Heart right ventricle (tissue), 16 donors: ENCODE measurements around the gene MYZAP. TPM values are rescaled to one million over a fixed set of nuclear protein-coding genes. Genes with fewer than 3 reads are reported as not detected.
A peak's percentile ranks its signal among the peaks of the same experiment; 100 is the strongest.

Experiments
- ATAC-seq, 8 donors: fragments of 200-7000 bp; cut with Tn5 transposase; one replicate each; pipeline ENCODE4 v1.9.1; 2020; ENCODE audit warnings: mild to moderate bottlenecking in 8 of 8, moderate library complexity in 8 of 8, moderate number of reproducible peaks in 1 of 8
- DNase-seq, 2 donors: peaks; one replicate each; pipeline ENCODE4 v3.0.0-alpha.2; 2020
- H3K27ac ChIP-seq, 10 donors: fragments of 200-600 bp; sonication (generic) in 2 of 10; one replicate each; pipeline versions ENCODE4 v1.5.0 to v1.8.0; 2020 to 2022; ENCODE audit warnings: mild to moderate bottlenecking in 3 of 10
- H3K27me3 ChIP-seq, 7 donors: fragments of 200-600 bp; one replicate each; pipeline ENCODE4 v1.8.0; 2021 to 2022; ENCODE audit warnings: mild to moderate bottlenecking in 2 of 7
- H3K36me3 ChIP-seq, 9 donors: fragments of 200-600 bp; sonication (generic) in 1 of 9; one replicate each; pipeline versions ENCODE4 v1.5.0 to v1.8.0; 2020 to 2022; ENCODE audit warnings: mild to moderate bottlenecking in 2 of 9
- H3K4me1 ChIP-seq, 9 donors: fragments of 200-600 bp; sonication (generic) in 1 of 9; one replicate each; pipeline versions ENCODE4 v1.5.0 to v1.8.0; 2020 to 2022; ENCODE audit warnings: mild to moderate bottlenecking in 4 of 9
- H3K4me3 ChIP-seq, 10 donors: fragments of 200-600 bp; sonication (generic) in 2 of 10; one replicate each; pipeline versions ENCODE4 v1.5.0 to v1.8.0; 2020 to 2022; ENCODE audit warnings: mild to moderate bottlenecking in 7 of 10, moderate library complexity in 2 of 10
- H3K9me3 ChIP-seq, 11 donors: fragments of 200-600 bp in 10 of 11; sonication (generic) in 2 of 11; one replicate each; pipeline versions ENCODE4 v1.5.0 to v1.8.0; 2013 to 2022; ENCODE audit warnings: mild to moderate bottlenecking in 2 of 11, control low read depth in 1 of 11, moderate library complexity in 1 of 11
- CTCF ChIP-seq, 9 donors: fragments of 200-600 bp; sonication (generic) in 2 of 9; IDR thresholded peaks; one replicate each; pipeline versions ENCODE4 v1.5.0 to v1.8.0; 2021 to 2022; ENCODE audit warnings: antibody characterized with exemption in 9 of 9, mild to moderate bottlenecking in 5 of 9, moderate library complexity in 1 of 9
- WGBS, 2 donors: extraction: QIAGEN DNeasy Blood & Tissue Kit; methylation state at CpG; one replicate each; pipeline ENCODE4 v1.1.7; 2013; ENCODE audit warnings: inconsistent platforms in 1 of 2; 5-methylcytosine and 5-hydroxymethylcytosine counted together
- intact Hi-C, 10 donors: fragments of 100-400 bp; cut with DNase I; formaldehyde crosslinking; loops; one replicate each; pipeline versions ENCODE4 v1.11.1 to v1.14.2; 2022
- polyA plus RNA-seq, 2 donors: library from polyadenylated mRNA; stranded (reverse); fragments of 200-250 nt; gene quantifications; one replicate each; pipeline ENCODE4 v1.2.3, GENCODE V29; 2013
- total RNA-seq, 10 donors: library from RNA; stranded (reverse); fragmentation: NEBNext Ultra II Directional in 3 of 10; extraction: Animal tissue kit (Norgen Biotek cat#: 25700) in 3 of 10; gene quantifications; one replicate each; pipeline versions ENCODE4 v1.2.1 to v1.2.4, GENCODE V29; 2021 to 2023
- donor health status: Arrhythmogenic right ventricular cardiomyopathy.
- donor health status: ischemic (EF 13 %, LVEDD 7.1; RV severe dilation, severe dysfunction).
- donor health status: healthy with polysubstance abuse.
- donor health status: DM: no; HTN: yes; CAD: no.
- donor health status: DM: no; HTN: no; CAD: no.
- donor health status: ischemic (EF 25% LVEDD 6.9; RV normal size, moderate dysfunction).
- donor health status: ischemic (EF 25% LVEDD 5.7; RV mildly dilated, moderate dysfunction).
- donor health status: healthy.
- donor health status: DM: yes; HTN: yes; CAD: no.
- donor health status: Ischemic cardiomyopathy.
- donor health status: ischemic (EF 35%, LVEDD 5.7; RV mildly dilated, moderate dysfunction).
- donor health status: nonischemic (EF 11% LVEDD 7.7; RV severe dilation, severe dysfunction).
- donor health status: DM: yes; HTN: yes; CAD: no.
- donor health status: PGD.
- donor health status: ischemic (EF 29% LVEDD 5.4; RV normal size, mild dysfunction).
- donor health status: nonischemic (EF 23%, LVEDD 6.1; RV moderate dilation, normal function).

MYZAP gene
- total and polyA plus RNA-seq, 12 donors, result 197 to 1,280 (median 880) TPM

DNA sequence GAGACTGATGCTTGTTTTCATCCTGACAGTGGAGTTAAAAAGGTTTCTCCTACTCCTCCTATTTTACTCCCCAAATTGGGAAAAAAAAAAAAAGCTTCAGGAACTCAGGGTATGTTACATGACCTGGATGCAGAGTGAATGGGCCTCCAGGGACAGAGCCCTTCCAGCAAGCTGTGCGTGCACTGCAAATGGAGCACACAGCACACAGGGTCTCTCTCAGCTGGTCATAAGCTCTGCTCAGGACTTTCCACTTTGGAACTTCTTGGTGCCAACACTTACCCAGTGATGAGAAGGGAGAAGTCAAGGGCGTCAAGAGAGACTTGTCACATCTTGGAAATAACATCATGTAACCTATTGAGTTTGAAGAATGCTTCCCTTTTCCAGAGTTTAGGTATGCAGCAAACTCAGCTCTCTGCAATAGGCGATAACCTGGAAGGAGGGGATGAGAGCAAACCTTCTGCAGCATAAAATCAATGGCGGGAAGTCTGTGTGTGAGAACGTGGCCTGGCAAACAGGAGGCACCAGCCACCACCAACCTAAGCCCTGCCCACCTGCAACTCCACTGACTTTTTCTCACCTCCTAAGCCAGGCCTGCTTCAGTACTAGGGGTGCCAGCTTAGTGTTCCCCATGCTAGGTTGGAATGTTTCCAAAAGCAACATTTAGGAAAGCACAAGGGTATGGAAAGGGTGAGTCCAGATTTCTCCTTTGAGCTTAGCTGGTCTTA lies 39.8 kb downstream of the MYZAP start:
- ATAC-seq (peak in 2 of 8 donors; percentile 1 to 24), DNase-seq (no peak)
- H3K4me1 ChIP-seq, result peaks cover 7 to 84% (median 67%) of the 10 kb centered on the region in 9 donors
- no peak for TF ChIP-seq CTCF (IDR thresholded peaks at IDR 0.05)
- intact Hi-C loops, result loop anchor here in 3 of 10 donors (5.0 to 10.0 kb wide), 3 partner anchors 34 to 69 kb away; no protein-coding TSS in a partner anchor
- 54 to 69% methylated on average over 5 of the region's 5 CpGs for WGBS, 2 donors
- no peaks in the 10 kb centered on the region for H3K27me3 ChIP-seq
- H3K36me3 ChIP-seq, result peaks cover 0 to 71% (median 8%) of the 10 kb centered on the region in 9 donors
- H3K9me3 ChIP-seq, result no peaks in the 10 kb centered on the region
- no peak overlapping the region for H3K4me3 ChIP-seq
- peak overlapping the region in 7 of 10 donors; percentile 26 to 87 (median 78) for H3K27ac ChIP-seq

DNA sequence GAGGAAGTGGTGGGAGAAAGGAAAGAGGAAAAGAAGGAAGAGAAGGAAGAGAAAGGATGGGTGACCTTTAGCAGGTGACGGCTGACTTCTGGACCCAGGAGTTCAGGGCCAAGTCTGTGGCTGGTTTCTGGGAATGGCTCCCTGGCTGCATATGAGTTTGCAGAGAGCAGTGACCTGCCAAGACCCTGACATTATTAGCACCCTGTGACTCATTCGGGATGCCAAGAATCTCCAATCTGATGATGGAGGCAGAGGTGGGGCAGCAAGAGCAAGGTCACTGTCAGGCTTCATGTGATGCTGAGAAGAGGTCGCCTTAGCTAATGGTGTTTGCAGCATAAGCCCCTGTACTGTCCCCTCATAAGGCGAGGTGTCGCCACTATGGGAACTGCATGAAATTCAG lies 42.6 kb downstream of the MYZAP start:
- Histone ChIP-seq H3K9me3 (no peaks in the 10 kb centered on the region), H3K36me3 (peaks cover 0 to 86% (median 28%) of the 10 kb centered on the region in 9 donors), H3K4me3 (no peak overlapping the region), H3K27ac (peak overlapping the region; percentile 55 to 87 (median 78)), H3K27me3 (no peaks in the 10 kb centered on the region), H3K4me1 (peaks cover 4 to 82% (median 62%) of the 10 kb centered on the region in 9 donors)
- ATAC-seq (peak; percentile 43 to 83 (median 66)), DNase-seq (peak in 1 of 2 donors; percentile 48)
- TF ChIP-seq CTCF (IDR thresholded peaks at IDR 0.05), result no peak
- 61 to 66% methylated on average over 5 of the region's 5 CpGs for WGBS, 2 donors
- intact Hi-C loops, result loop anchor here in 4 of 10 donors (2.0 to 10.0 kb wide), 4 partner anchors 37 to 72 kb away; no protein-coding TSS in a partner anchor

DNA sequence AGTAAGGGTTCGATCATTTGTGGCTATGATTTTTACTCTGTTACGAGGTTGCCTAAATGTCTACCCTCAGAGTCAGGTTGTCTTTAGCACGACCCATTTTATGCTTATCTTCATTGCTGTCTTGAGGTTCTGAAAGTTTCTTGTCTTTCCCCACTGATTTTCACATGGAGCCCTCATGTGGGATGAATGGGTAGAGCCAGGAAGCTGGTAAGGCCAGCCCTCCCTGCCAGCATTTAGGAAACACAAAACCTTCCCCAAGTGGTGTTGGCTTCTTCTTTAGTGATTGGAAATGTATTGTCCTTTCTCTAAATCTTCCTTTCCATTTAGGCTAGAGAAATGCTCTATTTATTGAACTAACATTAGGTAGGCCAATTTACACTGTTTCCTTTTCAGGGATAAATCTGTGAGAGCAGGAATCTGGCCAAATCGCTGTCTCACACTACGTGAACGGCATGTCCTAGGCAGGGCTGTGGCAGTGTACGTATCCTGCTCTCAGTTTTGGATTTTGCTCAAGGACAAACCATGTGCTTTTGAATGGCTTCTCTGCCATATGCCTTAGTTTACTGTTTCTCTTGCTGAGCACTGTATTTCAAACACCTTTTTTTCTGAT lies 43.7 kb downstream of the MYZAP start:
- 46 to 47% methylated on average over 7 of the region's 7 CpGs for WGBS, 2 donors
- peak in 1 of 2 donors; percentile 64 for DNase-seq
- H3K9me3 ChIP-seq, result no peaks in the 10 kb centered on the region
- TF ChIP-seq CTCF (IDR thresholded peaks at IDR 0.05), result peak in 5 of 9 donors; percentile 2 to 42 (median 41)
- H3K27ac ChIP-seq, result peak overlapping the region; percentile 45 to 87 (median 78)
- peak; percentile 40 to 91 (median 80) for ATAC-seq
- peaks cover 4 to 77% (median 55%) of the 10 kb centered on the region in 9 donors for H3K4me1 ChIP-seq
- H3K27me3 ChIP-seq, result no peaks in the 10 kb centered on the region
- intact Hi-C loops, result loop anchor here in 5 of 10 donors (2.0 to 10.0 kb wide), 4 partner anchors 38 to 73 kb away; no protein-coding TSS in a partner anchor
- H3K4me3 ChIP-seq, result no peak overlapping the region
- H3K36me3 ChIP-seq, result peaks cover 0 to 86% (median 35%) of the 10 kb centered on the region in 9 donors

GRCh38 chr15:57637846-57638245 lies 46.1 kb downstream of the MYZAP start:
- no peaks in the 10 kb centered on the region for H3K27me3 ChIP-seq
- DNase-seq (no peak), ATAC-seq (no peak)
- TF ChIP-seq CTCF (IDR thresholded peaks at IDR 0.05), result no peak
- peak overlapping the region in 8 of 10 donors; percentile 15 to 87 (median 76) for H3K27ac ChIP-seq
- H3K4me1 ChIP-seq, result peaks cover 4 to 54% (median 33%) of the 10 kb centered on the region in 9 donors
- WGBS, 2 donors, result 92 to 95% methylated on average over 2 of the region's 2 CpGs
- intact Hi-C loops, result loop anchor here in 4 of 10 donors (5.0 to 10.0 kb wide), 3 partner anchors 41 to 76 kb away; no protein-coding TSS in a partner anchor
- no peaks in the 10 kb centered on the region for H3K9me3 ChIP-seq
- H3K4me3 ChIP-seq, result no peak overlapping the region
- peaks cover 0 to 86% (median 37%) of the 10 kb centered on the region in 9 donors for H3K36me3 ChIP-seq
